Adrenal gland (tissue), 12 donors: Measurements from ENCODE around the gene HYAL1. TPM values are rescaled to one million over a fixed set of nuclear protein-coding genes. Genes with fewer than 3 reads are reported as not detected.

Source experiments
- DNase-seq, 7 donors: peaks; one replicate each; pipeline ENCODE4 v3.0.0-alpha.2; 2019 to 2020
- H3K27ac ChIP-seq, 5 donors: fragments of 200-600 bp; sonication (generic) in 4 of 5; 1 replicate in 3 of 5; 2 replicates in 2 of 5; pipeline versions ENCODE4 v1.5.1 to v1.8.0; 2016 to 2020; ENCODE audit warnings: mild to moderate bottlenecking in 1 of 5
- H3K27me3 ChIP-seq: fragments of 200-600 bp; 2 replicates; pipeline ENCODE4 v1.8.0; 2021
- H3K36me3 ChIP-seq, 2 donors: fragments of 200-600 bp; replicated peaks in 1 of 2; 1 replicate in 1 of 2; 2 replicates in 1 of 2; pipeline versions ENCODE4 v1.5.1 to v1.8.0; 2018 to 2022
- H3K4me1 ChIP-seq, 2 donors: fragments of 200-600 bp; replicated peaks in 1 of 2; 1 replicate in 1 of 2; 2 replicates in 1 of 2; pipeline versions ENCODE4 v1.5.1 to v1.8.0; 2018 to 2021
- H3K4me3 ChIP-seq, 4 donors: fragments of 200-600 bp; sonication (generic) in 3 of 4; one replicate each; pipeline ENCODE4 v1.5.1; 2016 to 2018
- H3K9me3 ChIP-seq, 3 donors: fragments of 200-600 bp; sonication (generic) in 1 of 3; replicated peaks in 1 of 3; 1 replicate in 2 of 3; 2 replicates in 1 of 3; pipeline versions ENCODE4 v1.5.1 to v1.8.0; 2016 to 2021
- POLR2A ChIP-seq, 2 donors: fragments of 450-650 bp; IDR thresholded peaks; one replicate each; pipeline ENCODE4 v1.6.1; 2017; ENCODE audit warnings: antibody characterized with exemption in 2 of 2, mild to moderate bottlenecking in 2 of 2, moderate library complexity in 1 of 2
- WGBS, 4 donors: extraction: QIAGEN DNeasy Blood & Tissue Kit in 2 of 4; methylation state at CpG; one replicate each; pipeline versions ENCODE4 v1.1.5 to v1.1.7; 2013 to 2017; 5-methylcytosine and 5-hydroxymethylcytosine counted together
- intact Hi-C, 2 donors: fragments of 100-400 bp; cut with DNase I; formaldehyde crosslinking; loops; one replicate each; pipeline versions ENCODE4 v1.14.1 to v1.15.0; 2022 to 2023
- polyA plus RNA-seq, 3 donors: library from polyadenylated mRNA; stranded (reverse); fragments of 200-250 nt in 2 of 3; fragments of 350-450 nt in 1 of 3; fragmentation: Illumina TruSeq in 1 of 3; extraction: RNeasy Lipid Tissue Mini Kit (QIAGEN cat#74804) in 1 of 3; gene quantifications; one replicate each; pipeline ENCODE4 v1.2.3, GENCODE V29; 2013 to 2014
- total RNA-seq, 9 donors: library from RNA; depleted of rRNA in 4 of 9; stranded (reverse); fragments of >200 nt in 4 of 9; fragments of 120-200 nt in 1 of 9; fragmentation: NEBNext Ultra II Directional in 1 of 9; extraction: Animal tissue kit (Norgen Biotek cat#: 25700) in 1 of 9; gene quantifications; one replicate each; pipeline versions ENCODE4 v1.1.0 to v1.2.4, GENCODE V29; 2013 to 2023
- TF ChIP-seq, protein P1 (sequence below), 6 experiments: fragments of 450-650 bp in 4 of 6; fragments of 200-600 bp in 2 of 6; sonication (generic) in 1 of 6; IDR thresholded peaks; 1 replicate in 5 of 6; 2 replicates in 1 of 6; pipeline versions ENCODE4 v1.5.1 to v1.8.0; 2016 to 2021; ENCODE audit warnings: antibody characterized with exemption in 6 of 6, mild to moderate bottlenecking in 2 of 6, moderate library complexity in 1 of 6
- donor health status: healthy with polysubstance abuse.
- donor health status: Bipolar disorder and iron deficiency.
- donor health status: DM: yes; HTN: yes; CAD: no.
- donor health status: DM: no; HTN: no; CAD: no.
- donor health status: DM: no; HTN: no; CAD: no.
- donor health status: DM: yes; HTN: yes; CAD: no.

HYAL1 gene
- total and polyA plus RNA-seq, 12 donors = 3.2 to 50.5 (median 28.2) TPM

DNA sequence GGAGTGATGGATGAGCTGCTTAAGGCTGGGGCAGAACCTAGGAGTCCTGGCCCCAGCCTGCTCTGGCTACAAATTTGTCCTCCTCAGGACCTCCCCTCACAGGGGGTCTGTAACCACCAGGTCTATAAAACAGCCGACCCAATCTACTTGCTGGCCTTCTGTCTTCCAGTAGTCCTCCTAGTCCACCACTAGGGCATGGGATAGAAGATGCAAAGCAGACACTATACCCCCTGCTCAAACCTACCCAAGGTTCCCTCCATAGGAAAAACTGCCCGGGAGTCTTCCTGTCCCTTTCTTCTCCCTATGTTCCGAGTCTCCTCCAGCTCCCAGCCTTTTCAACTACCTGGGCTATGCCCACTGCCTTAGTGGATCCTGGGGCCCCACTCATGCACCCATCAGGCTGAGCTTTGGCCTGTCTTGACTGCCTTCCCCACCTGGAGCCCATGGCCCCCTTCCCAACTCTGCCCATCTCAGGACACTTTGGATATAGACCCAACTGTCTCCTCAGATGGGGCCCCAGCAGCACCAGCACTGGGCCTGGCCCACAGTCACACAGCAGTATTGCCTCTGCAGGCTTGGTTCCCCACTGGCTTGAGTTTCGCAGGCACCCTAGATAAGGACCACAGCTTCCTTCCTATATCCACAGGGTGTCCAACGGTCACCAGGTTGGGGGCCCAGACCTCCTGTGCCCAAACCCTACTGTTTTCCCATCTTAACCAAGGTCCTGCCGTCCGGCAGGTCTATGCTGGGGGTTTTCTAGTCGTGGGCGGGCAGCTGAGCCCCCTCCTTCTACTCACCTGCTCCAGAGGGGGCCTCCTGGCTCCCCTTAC, 5.3 kb downstream of the HYAL1 start:
- Histone ChIP-seq H3K27me3 (no peaks in the 10 kb centered on the region), H3K4me1 (peaks cover 25 to 45% of the 10 kb centered on the region in 2 donors), H3K9me3 (no peaks in the 10 kb centered on the region), H3K27ac (peak overlapping the region in 4 of 5 donors; percentile 65 to 95 (median 84)), H3K4me3 (peak overlapping the region in 1 of 4 donors; percentile 59), H3K36me3 (no peaks in the 10 kb centered on the region)
- intact Hi-C loops = no loop called here
- WGBS, 4 donors = 50 to 60% (median 54%) methylated on average over 7 to 9 of the region's 9 CpGs
- peak in 3 of 7 donors; percentile 24 to 68 (median 40) for DNase-seq
- no peak for TF ChIP-seq POLR2A (IDR thresholded peaks at IDR 0.05)
- TF ChIP-seq, protein P1, sequence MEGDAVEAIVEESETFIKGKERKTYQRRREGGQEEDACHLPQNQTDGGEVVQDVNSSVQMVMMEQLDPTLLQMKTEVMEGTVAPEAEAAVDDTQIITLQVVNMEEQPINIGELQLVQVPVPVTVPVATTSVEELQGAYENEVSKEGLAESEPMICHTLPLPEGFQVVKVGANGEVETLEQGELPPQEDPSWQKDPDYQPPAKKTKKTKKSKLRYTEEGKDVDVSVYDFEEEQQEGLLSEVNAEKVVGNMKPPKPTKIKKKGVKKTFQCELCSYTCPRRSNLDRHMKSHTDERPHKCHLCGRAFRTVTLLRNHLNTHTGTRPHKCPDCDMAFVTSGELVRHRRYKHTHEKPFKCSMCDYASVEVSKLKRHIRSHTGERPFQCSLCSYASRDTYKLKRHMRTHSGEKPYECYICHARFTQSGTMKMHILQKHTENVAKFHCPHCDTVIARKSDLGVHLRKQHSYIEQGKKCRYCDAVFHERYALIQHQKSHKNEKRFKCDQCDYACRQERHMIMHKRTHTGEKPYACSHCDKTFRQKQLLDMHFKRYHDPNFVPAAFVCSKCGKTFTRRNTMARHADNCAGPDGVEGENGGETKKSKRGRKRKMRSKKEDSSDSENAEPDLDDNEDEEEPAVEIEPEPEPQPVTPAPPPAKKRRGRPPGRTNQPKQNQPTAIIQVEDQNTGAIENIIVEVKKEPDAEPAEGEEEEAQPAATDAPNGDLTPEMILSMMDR (IDR thresholded peaks at IDR 0.05) = peak in 1 of 6 experiments; percentile 23

DNA sequence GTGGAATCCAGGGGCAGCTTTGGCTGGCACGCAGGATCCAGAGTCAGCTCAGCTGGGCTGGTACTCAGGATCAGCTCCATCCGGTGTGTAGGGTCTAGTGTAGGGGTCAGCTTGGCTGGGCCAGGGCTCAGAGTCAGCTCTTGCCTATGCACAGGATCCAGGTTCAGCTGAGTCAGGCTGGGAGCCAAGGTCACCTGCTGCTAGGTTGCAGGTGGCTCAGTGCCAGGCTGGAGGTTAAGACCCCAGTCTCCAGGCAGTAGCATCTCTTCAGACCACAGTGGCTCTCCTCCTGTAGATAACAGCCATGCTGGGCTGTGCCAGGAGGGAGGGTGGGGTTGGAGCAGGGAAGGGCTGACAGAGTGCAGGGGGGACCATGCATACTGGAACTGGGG, 6.0 kb downstream of the HYAL1 start:
- Histone ChIP-seq H3K36me3 (no peaks in the 10 kb centered on the region), H3K4me1 (peaks cover 25 to 44% of the 10 kb centered on the region in 2 donors), H3K9me3 (no peaks in the 10 kb centered on the region), H3K4me3 (no peak overlapping the region), H3K27me3 (no peaks in the 10 kb centered on the region), H3K27ac (no peak overlapping the region)
- intact Hi-C loops = no loop called here
- 71 to 80% (median 79%) methylated on average over 1 to 2 of the region's 2 CpGs; no CpG with 5 or more reads in 1 of the 4 donors for WGBS, 4 donors
- TF ChIP-seq, protein P1 (IDR thresholded peaks at IDR 0.05) = no peak
- no peak for TF ChIP-seq POLR2A (IDR thresholded peaks at IDR 0.05)
- DNase-seq = peak in 1 of 7 donors; percentile 55

DNA sequence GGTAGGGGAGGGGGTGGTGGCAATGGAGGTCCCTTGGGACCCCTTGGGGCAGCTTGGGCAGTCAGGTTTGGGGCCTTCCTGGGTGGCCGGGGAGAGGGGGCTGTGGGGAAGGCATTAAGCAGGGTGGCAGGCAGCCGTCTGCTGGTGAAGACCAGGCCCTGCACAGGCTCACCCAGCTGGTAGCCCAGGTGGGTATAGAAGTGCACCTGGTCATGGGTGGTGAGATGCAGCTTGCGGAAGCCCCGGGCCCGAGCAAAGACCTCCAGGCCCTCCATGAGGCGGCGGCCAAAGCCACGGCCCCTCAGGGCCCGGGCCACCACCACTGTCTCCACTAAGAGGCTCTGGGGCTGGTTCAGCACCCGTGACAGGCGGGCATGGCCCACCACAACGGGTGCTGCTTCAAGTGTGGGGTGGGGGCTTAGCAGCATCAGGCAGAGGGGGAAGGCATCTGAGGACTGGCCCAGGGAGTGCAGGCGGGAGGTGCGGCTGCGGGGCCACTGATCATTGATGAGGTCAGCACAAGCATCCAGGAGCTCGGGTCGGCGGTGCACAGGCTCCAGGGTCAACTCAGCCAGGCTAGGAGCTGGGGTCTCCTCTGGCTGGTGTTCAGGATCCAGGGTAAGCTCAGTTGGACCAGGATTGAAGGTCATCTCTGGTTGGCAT, 6.5 kb downstream of the HYAL1 start:
- intact Hi-C loops = no loop called here
- Histone ChIP-seq H3K27me3 (no peaks in the 10 kb centered on the region), H3K4me3 (no peak overlapping the region), H3K27ac (no peak overlapping the region), H3K9me3 (no peaks in the 10 kb centered on the region), H3K4me1 (peaks cover 25 to 39% of the 10 kb centered on the region in 2 donors), H3K36me3 (no peaks in the 10 kb centered on the region)
- no peak for TF ChIP-seq POLR2A (IDR thresholded peaks at IDR 0.05)
- TF ChIP-seq, protein P1 (IDR thresholded peaks at IDR 0.05) = no peak
- DNase-seq = no peak
- WGBS, 4 donors = 93 to 94% (median 93%) methylated on average over 2 to 18 of the region's 18 CpGs; no CpG with 5 or more reads in 1 of the 4 donors
